IPS-18a (cell line): Measurements from ENCODE around the gene TMEM18.
A peak's percentile ranks its signal among the peaks of the same experiment; 100 is the strongest.

Source experiments
- H3K27ac ChIP-seq: one replicate; pipeline ENCODE4 v1.5.1; 2013; ENCODE audit warnings: low read length
- H3K27me3 ChIP-seq: one replicate; pipeline ENCODE4 v1.6.1; 2013; ENCODE audit warnings: mild to moderate bottlenecking, low read length; ENCODE audit not compliant: control insufficient read depth, insufficient read depth
- H3K36me3 ChIP-seq: one replicate; pipeline ENCODE4 v1.6.1; 2013; ENCODE audit warnings: low read depth, low read length; ENCODE audit not compliant: control insufficient read depth
- H3K4me1 ChIP-seq: one replicate; pipeline ENCODE4 v1.6.1; 2013; ENCODE audit warnings: low read depth, low read length; ENCODE audit not compliant: control insufficient read depth
- H3K4me3 ChIP-seq: one replicate; pipeline ENCODE4 v1.5.1; 2013; ENCODE audit warnings: low read length
- H3K9ac ChIP-seq: one replicate; pipeline ENCODE4 v1.6.1; 2013; ENCODE audit warnings: mild to moderate bottlenecking, low read length, moderate library complexity
- H3K9me3 ChIP-seq: one replicate; pipeline ENCODE4 v1.6.1; 2013; ENCODE audit warnings: low read depth, low read length; ENCODE audit not compliant: control insufficient read depth

The TMEM18 gene

DNA sequence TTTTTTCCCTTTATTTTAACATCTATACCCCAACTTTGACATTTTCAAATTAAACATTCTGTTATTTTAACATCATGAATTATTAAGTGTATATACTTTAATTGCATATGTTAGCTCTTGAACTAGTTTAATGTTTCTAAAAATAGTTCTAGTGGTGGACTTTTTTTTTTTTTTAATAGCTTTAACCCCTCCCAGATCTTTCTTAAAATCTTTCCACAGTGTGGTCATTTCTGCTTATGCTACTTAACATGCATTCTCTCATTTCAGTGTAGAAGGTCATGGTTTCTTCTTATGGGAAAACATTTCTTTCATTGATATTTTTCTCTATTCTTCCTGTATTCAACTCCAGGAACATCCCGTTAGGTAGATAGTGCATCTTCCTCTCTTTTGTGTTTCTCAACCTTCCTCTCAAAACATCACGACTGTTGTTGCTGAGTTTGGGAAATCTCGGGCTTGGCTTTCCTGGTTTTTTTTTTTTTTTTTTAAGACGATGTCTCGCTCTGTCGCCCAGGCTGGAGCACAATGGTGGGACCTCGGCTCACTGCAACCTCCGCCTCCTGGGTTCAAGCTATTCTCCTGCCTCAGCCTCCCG is 849 bp upstream of the TMEM18 start:
- H3K4me3 ChIP-seq = peak overlapping the region; percentile 91
- H3K9me3 ChIP-seq = no peaks in the 10 kb centered on the region
- peaks cover 10% of the 10 kb centered on the region for H3K4me1 ChIP-seq
- H3K36me3 ChIP-seq = peaks cover 7% of the 10 kb centered on the region
- peak overlapping the region; percentile 98 for H3K27ac ChIP-seq
- peak overlapping the region; percentile 97 for H3K9ac ChIP-seq
- H3K27me3 ChIP-seq = no peaks in the 10 kb centered on the region

GRCh38 chr2:676647-677055 is 555 bp downstream of the TMEM18 start:
- Histone ChIP-seq H3K4me1 (peaks cover 10% of the 10 kb centered on the region), H3K27ac (no peak overlapping the region)

DNA sequence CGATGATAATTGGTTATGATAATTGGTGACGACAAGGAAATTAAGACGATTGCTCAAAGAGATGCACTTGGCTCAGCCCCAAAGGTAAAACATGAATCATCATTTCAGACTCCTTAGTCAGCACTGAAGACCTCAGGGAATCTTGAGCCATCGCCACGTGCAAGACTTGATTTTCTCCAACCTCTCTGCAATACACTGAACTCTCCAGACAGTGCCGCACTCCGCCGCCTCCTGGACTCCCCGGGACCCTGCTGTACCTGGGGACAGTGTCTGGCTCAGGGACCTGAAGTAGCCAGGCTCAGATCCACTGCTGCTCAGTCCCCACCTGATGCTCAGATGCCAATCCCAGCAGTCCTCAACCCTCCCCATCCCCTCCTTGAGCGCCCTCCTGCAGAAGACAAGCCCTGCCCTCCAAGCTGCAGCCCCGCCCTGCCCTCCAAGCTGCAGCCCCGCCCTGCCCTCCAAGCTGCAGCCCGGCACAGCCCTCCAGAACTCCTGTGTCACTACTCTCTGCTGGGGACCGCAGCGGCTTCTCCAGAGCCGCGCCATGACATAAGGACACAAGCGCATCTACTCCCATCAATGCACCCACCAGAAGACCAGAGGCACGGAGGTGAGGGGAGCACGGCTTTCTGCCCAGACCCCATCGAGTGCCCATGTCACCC is 1.1 kb downstream of the TMEM18 start:
- H3K36me3 ChIP-seq = peaks cover 14% of the 10 kb centered on the region
- peak overlapping the region; percentile 69 for H3K9ac ChIP-seq
- H3K4me3 ChIP-seq = peak overlapping the region; percentile 86
- no peaks in the 10 kb centered on the region for H3K9me3 ChIP-seq
- peaks cover 10% of the 10 kb centered on the region for H3K4me1 ChIP-seq
- H3K27ac ChIP-seq = peak overlapping the region; percentile 39
- no peaks in the 10 kb centered on the region for H3K27me3 ChIP-seq

More at GRCh38 chr2:676647-677055, 555 bp downstream of the TMEM18 start:
- H3K27me3 ChIP-seq = no peaks in the 10 kb centered on the region
- H3K4me3 ChIP-seq = peak overlapping the region; percentile 86
- peaks cover 13% of the 10 kb centered on the region for H3K36me3 ChIP-seq
- peak overlapping the region; percentile 69 for H3K9ac ChIP-seq
- H3K9me3 ChIP-seq = no peaks in the 10 kb centered on the region

GRCh38 chr2:675460-675859 is 1.7 kb downstream of the TMEM18 start:
- peaks cover 10% of the 10 kb centered on the region for H3K4me1 ChIP-seq
- peak overlapping the region; percentile 86 for H3K4me3 ChIP-seq
- H3K27ac ChIP-seq = peak overlapping the region; percentile 39
- peak overlapping the region; percentile 69 for H3K9ac ChIP-seq
- no peaks in the 10 kb centered on the region for H3K9me3 ChIP-seq
- H3K36me3 ChIP-seq = peaks cover 19% of the 10 kb centered on the region
- H3K27me3 ChIP-seq = no peaks in the 10 kb centered on the region

DNA sequence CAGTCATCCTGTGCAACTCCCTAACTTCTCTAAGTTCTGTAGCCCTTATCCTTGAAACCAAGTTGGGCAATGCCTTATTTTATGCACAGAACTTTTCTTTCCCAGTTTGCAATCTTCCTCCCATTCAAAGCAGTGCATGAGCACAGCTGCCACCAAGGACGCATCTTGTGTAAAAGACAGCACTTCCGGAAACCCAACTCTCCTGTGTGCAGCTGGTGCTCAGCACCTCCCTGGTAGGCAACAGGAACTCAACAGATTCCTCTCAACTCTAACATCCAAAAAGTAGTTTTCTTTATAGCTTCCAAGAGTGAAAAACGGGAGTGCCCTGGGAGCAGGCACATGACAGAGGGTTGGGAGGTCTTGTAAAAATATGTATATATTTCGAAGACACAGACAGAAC is 2.2 kb downstream of the TMEM18 start:
- H3K36me3 ChIP-seq = peaks cover 21% of the 10 kb centered on the region
- H3K4me1 ChIP-seq = peaks cover 10% of the 10 kb centered on the region
- H3K4me3 ChIP-seq = no peak overlapping the region
- no peaks in the 10 kb centered on the region for H3K9me3 ChIP-seq
- H3K27me3 ChIP-seq = no peaks in the 10 kb centered on the region
- no peak overlapping the region for H3K27ac ChIP-seq
- no peak overlapping the region for H3K9ac ChIP-seq

DNA sequence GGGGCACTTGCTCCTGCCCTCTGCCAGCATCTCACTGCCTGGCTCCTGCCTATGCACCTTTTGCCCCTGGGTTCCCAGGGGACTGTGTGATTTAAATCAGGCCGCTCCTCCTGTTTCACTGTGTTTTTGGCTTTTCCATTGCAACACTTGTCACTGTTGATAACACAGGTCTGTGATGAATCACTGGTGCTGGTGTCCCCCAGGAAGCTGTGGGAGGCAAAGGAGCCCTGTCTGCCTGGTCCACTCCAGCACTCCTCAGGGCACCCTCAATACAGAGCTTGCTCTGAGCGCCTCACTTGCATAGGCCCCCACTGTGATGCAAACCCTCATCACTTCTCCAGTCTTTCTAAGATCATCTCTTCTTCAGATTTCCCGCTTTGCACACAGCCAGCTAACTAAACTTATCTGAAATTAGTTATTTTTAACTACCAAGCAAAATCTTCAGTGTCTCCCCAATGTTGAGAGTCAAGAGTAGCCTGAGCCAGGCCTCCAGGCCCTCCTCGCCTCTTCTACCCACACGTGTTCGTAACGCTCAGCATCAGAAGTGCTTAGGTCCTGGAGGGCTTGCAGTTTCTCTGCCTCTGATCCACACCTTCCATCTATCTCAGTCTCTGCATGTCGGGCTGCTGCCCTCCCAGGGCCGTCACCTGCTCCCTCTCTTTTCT is 2.8 kb downstream of the TMEM18 start:
- no peaks in the 10 kb centered on the region for H3K9me3 ChIP-seq
- H3K27ac ChIP-seq = no peak overlapping the region
- H3K4me3 ChIP-seq = no peak overlapping the region
- no peaks in the 10 kb centered on the region for H3K27me3 ChIP-seq
- H3K36me3 ChIP-seq = peaks cover 27% of the 10 kb centered on the region
- H3K4me1 ChIP-seq = peaks cover 10% of the 10 kb centered on the region
- H3K9ac ChIP-seq = no peak overlapping the region

GRCh38 chr2:673615-674320 is 3.4 kb downstream of the TMEM18 start:
- peaks cover 32% of the 10 kb centered on the region for H3K36me3 ChIP-seq
- H3K9me3 ChIP-seq = no peaks in the 10 kb centered on the region
- peaks cover 10% of the 10 kb centered on the region for H3K4me1 ChIP-seq
- H3K9ac ChIP-seq = no peak overlapping the region
- no peak overlapping the region for H3K4me3 ChIP-seq
- H3K27me3 ChIP-seq = no peaks in the 10 kb centered on the region
- H3K27ac ChIP-seq = no peak overlapping the region

DNA sequence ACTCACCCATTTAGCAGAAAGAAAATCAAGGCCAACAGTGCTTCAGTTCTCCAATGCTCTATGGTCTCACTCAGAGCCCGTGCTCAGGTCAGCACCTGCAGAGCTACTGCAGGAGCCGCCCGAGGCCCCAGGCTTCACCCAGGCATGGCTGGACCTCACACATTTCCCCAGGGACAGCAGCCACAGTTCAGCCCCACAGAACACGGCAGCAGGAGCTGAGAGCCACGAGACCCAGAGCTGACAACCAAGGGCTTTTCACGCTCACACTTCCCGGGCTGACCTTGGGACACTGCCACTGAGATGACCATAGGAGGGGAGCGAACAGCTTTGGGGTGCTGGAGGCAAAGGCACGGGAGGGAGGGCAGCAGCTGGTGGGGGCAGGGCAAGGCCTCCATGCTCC is 4.2 kb downstream of the TMEM18 start:
- no peaks in the 10 kb centered on the region for H3K27me3 ChIP-seq
- H3K9me3 ChIP-seq = no peaks in the 10 kb centered on the region
- no peak overlapping the region for H3K4me3 ChIP-seq
- H3K27ac ChIP-seq = no peak overlapping the region
- H3K9ac ChIP-seq = no peak overlapping the region
- peaks cover 10% of the 10 kb centered on the region for H3K4me1 ChIP-seq
- H3K36me3 ChIP-seq = peaks cover 40% of the 10 kb centered on the region

DNA sequence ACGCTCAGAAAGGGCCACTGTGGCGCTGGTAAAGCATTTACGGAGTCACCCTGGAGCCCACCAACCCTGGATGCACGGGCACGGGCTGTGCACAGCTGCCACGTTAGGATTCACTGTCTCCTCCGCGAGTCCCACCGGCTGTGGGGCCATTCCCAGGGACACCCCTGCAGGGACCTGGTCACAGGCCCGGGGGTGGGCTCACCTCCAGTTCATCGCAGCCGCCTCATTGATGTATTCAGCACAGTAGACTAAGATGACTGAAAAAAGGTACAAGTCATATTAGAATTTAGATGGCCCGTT is 4.7 kb downstream of the TMEM18 start:
- Histone ChIP-seq H3K4me1 (peaks cover 10% of the 10 kb centered on the region), H3K36me3 (peaks cover 44% of the 10 kb centered on the region), H3K9ac (no peak overlapping the region), H3K9me3 (no peaks in the 10 kb centered on the region), H3K27ac (no peak overlapping the region), H3K27me3 (no peaks in the 10 kb centered on the region), H3K4me3 (no peak overlapping the region)

DNA sequence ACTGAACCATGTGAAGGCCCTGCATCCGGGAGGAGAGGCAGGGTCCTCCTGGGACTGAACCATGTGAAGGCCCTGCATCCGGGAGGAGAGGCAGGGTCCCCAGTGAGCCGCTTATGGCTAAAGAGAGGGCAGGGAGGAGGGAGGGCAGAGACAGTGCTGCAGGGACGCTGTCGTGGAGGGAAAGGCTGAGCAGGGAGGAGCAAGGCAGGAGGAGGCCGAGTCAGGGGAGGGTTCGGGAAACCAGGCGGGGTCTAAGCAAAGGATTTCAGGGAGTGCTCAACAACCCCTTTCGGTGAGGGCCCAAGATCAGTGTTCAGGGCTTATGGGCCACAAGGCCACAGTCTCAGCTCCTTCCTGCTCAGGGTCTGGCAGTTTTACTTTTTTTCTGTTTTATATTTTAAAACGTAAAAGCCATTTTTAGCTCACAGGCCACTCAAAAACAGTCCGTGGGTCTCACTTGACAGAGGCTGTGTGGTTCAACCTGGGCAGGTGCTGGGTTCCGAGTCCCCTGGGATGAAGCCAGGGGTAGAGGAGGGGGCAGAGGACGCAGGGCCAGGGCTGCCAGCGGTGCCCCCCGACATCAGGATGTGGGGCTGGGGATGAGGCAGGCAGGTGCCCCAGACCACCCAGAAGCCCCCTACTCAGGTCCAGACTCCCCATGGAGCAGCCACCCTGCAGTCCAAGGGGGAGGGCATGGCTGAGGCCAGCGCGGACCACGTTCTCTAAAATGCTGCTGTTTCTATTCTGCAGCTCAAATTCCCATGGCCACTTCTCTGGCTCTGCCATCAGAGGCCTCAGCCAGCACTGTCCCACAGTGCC is 5.2 kb downstream of the TMEM18 start:
- H3K27me3 ChIP-seq = no peaks in the 10 kb centered on the region
- no peak overlapping the region for H3K27ac ChIP-seq
- peaks cover 10% of the 10 kb centered on the region for H3K4me1 ChIP-seq
- H3K36me3 ChIP-seq = peaks cover 46% of the 10 kb centered on the region
- no peak overlapping the region for H3K9ac ChIP-seq
- no peak overlapping the region for H3K4me3 ChIP-seq
- no peaks in the 10 kb centered on the region for H3K9me3 ChIP-seq

DNA sequence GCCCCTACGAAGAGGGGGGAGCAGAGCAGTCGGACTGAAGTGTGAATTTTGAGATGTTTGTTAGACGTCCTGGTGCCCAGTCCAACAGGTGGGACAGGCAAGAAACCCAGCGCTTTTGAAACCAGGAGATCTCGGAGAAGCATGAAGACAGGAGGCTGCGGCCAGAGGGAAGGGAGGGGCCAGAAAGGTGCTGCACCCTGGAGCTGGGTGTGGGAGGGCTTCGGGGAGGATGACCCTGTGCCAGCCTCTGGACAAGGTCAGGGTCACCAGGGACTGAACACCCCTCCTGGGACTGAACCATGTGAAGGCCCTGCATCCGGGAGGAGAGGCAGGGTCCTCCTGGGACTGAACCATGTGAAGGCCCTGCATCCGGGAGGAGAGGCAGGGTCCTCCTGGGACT is 6.1 kb downstream of the TMEM18 start:
- peaks cover 3% of the 10 kb centered on the region for H3K9me3 ChIP-seq
- H3K9ac ChIP-seq = no peak overlapping the region
- no peak overlapping the region for H3K4me3 ChIP-seq
- H3K27ac ChIP-seq = no peak overlapping the region
- H3K27me3 ChIP-seq = no peaks in the 10 kb centered on the region
- H3K4me1 ChIP-seq = peaks cover 10% of the 10 kb centered on the region
- H3K36me3 ChIP-seq = peaks cover 48% of the 10 kb centered on the region
